ENCODE results near the gene GFOD1. TPM values are rescaled to one million over a fixed set of nuclear protein-coding genes. Genes with fewer than 3 reads are reported as not detected.
"Not testable (repeated sequence)": the region's sequence is repeated elsewhere in the genome, so short reads cannot be mapped to it uniquely, and the experiment has no call there.

Gene GFOD1
- total RNA-seq, 4 donors from 2014 or later, result 4.7 to 26.6 (median 10.1) TPM

DNA sequence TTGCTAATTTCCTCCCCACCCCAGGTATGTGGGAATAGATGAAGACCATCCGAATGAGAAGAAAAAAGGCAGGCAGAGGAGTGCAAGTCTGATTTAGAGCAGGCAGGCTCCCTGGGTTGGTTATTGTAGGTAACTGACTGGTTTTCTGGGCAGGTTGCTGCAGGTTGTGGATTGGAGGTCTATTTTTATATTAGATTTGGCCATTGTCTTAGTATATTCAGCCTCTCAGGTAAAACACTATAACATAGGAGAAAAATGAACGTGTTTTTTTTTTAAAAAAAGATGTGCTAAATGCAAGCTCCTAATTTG lies 158.6 kb downstream of the GFOD1 start:
- intact Hi-C loops (cut with DNase I; ENCODE audit: low total_unique reads), result no loop called here
- no peaks in the 10 kb centered on the region for H3K36me3 ChIP-seq
- H3K27me3 ChIP-seq, result no peaks in the 10 kb centered on the region
- no peaks in the 10 kb centered on the region for H3K9me3 ChIP-seq
- no peaks in the 10 kb centered on the region for H3K4me1 ChIP-seq
- H3K4me3 ChIP-seq, result peak overlapping the region; percentile 65 to 72
- peak overlapping the region; percentile 86 to 87 for H3K27ac ChIP-seq
- no peak for DNase-seq
- TF ChIP-seq, protein P1, sequence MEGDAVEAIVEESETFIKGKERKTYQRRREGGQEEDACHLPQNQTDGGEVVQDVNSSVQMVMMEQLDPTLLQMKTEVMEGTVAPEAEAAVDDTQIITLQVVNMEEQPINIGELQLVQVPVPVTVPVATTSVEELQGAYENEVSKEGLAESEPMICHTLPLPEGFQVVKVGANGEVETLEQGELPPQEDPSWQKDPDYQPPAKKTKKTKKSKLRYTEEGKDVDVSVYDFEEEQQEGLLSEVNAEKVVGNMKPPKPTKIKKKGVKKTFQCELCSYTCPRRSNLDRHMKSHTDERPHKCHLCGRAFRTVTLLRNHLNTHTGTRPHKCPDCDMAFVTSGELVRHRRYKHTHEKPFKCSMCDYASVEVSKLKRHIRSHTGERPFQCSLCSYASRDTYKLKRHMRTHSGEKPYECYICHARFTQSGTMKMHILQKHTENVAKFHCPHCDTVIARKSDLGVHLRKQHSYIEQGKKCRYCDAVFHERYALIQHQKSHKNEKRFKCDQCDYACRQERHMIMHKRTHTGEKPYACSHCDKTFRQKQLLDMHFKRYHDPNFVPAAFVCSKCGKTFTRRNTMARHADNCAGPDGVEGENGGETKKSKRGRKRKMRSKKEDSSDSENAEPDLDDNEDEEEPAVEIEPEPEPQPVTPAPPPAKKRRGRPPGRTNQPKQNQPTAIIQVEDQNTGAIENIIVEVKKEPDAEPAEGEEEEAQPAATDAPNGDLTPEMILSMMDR (IDR thresholded peaks at IDR 0.05), result no peak
- TF ChIP-seq POLR2A (IDR thresholded peaks at IDR 0.05), result no peak

GRCh38 chr6:13328076-13328874 lies 159.1 kb downstream of the GFOD1 start, which contains the start of gene TBC1D7:
TSS of gene TBC1D7 (minus strand) at chr6:13328537. CDS start at chr6:13326898, 1,639 bp downstream.
- peak within 1 kb of the TSS; percentile 65 to 72 for H3K4me3 ChIP-seq
- no peaks in the 10 kb centered on the region for H3K4me1 ChIP-seq
- TF ChIP-seq, protein P1 (IDR thresholded peaks at IDR 0.05), result peak in 2 of 4 experiments; percentile 11 to 29
- TF ChIP-seq POLR2A (IDR thresholded peaks at IDR 0.05), result peak; percentile 76 to 92
- H3K27ac ChIP-seq, result peak within 1 kb of the TSS; percentile 86 to 87
- H3K9me3 ChIP-seq, result no peaks in the 10 kb centered on the region
- intact Hi-C loops (cut with DNase I; ENCODE audit: low total_unique reads), result no loop called here
- no peaks in the 10 kb centered on the region for H3K36me3 ChIP-seq
- DNase-seq, result peak; percentile 91 to 93
- H3K27me3 ChIP-seq, result no peaks in the 10 kb centered on the region

- no peak for DNase-seq
- H3K9me3 ChIP-seq, result no peaks in the 10 kb centered on the region
- H3K4me3 ChIP-seq, result peak overlapping the region; percentile 65 to 72
- H3K27me3 ChIP-seq, result no peaks in the 10 kb centered on the region
- H3K27ac ChIP-seq, result peak overlapping the region; percentile 86 to 87
- intact Hi-C loops (cut with DNase I; ENCODE audit: low total_unique reads), result no loop called here
- H3K36me3 ChIP-seq, result no peaks in the 10 kb centered on the region
- no peaks in the 10 kb centered on the region for H3K4me1 ChIP-seq
- TF ChIP-seq, protein P1 (IDR thresholded peaks at IDR 0.05), result no peak
- no peak for TF ChIP-seq POLR2A (IDR thresholded peaks at IDR 0.05)
Observed at GRCh38 chr6:13327691-13328075, 159.7 kb downstream of the GFOD1 start.

DNA sequence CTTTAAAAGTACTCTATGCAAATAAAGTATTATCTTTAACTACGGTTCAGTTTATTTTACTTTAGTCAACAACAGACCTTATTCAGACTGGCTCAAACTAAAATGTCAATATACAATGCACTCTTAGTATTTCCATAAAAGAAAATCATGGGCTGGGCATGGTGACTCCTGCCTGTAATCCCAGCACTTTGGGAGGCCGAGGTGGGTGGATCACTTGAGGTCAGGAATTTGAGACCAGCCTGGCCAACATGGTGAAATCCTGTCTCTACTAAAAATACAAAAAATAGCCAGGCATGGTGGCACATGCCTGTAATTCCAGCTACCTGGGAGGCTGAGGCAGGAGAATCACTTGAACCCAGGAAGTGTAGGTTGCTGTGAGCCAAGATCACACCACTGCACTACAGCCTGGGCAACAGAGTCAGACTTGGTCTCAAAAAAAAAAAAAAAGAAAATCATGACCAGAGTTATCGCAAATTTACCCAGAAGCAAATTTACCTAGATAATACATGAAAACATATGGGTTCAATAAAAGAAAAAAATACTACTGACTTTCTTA lies 161.3 kb downstream of the GFOD1 start:
- H3K4me3 ChIP-seq; intact Hi-C loops (cut with DNase I; ENCODE audit: low total_unique reads): not testable (repeated sequence)

GRCh38 chr6:13319891-13320564 lies 167.4 kb downstream of the GFOD1 start:
- Histone ChIP-seq H3K4me3 (no peak overlapping the region), H3K27me3 (no peaks in the 10 kb centered on the region), H3K9me3 (no peaks in the 10 kb centered on the region), H3K27ac (no peak overlapping the region), H3K36me3 (no peaks in the 10 kb centered on the region), H3K4me1 (no peaks in the 10 kb centered on the region)
- no peak for DNase-seq
- intact Hi-C loops (cut with DNase I; ENCODE audit: low total_unique reads), result no loop called here
- TF ChIP-seq POLR2A (IDR thresholded peaks at IDR 0.05), result no peak
- TF ChIP-seq, protein P1 (IDR thresholded peaks at IDR 0.05), result no peak

More for the DNA sequence above, 161.3 kb downstream of the GFOD1 start:
- DNase-seq, H3K27me3 ChIP-seq, H3K9me3 ChIP-seq, H3K36me3 ChIP-seq, H3K27ac ChIP-seq, H3K4me1 ChIP-seq: not testable (repeated sequence)
